22Rv1 (cell line): ENCODE measurements around the gene PRDX3.

ENCODE experiments used
- CTCF ChIP-seq: fragments of 450-650 bp; IDR thresholded peaks from 2 replicates; pipeline ENCODE4 v1.5.1; 2017; ENCODE audit warnings: mild to moderate bottlenecking
- ZFX ChIP-seq: fragments of 450-650 bp; IDR thresholded peaks from 2 replicates; pipeline ENCODE4 v1.6.1; 2017; ENCODE audit warnings: antibody characterized with exemption, borderline replicate concordance

DNA sequence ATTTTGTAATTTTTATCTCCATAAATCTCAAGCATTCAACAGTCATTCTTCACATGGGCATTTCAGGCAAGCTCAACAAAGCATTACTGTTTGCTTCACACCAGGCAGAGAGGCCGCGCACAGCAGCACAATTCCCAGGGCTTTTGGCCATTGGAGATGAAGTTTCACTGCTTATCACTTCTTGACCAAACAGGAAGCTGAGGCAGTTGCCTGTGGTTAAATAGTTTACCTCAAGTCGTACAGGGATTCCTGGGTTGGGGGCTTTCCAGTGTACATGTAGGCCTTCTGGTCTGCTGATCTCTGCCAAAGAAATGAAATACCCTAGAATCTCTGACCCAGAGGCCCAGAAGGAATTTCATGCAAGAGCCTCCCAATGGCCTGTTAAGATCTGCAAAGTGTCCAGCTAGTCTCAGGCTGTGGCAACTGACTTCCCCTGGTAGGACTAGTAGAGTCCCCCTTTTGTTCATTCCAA is 11.2 kb upstream of the PRDX3 start:
- TF ChIP-seq CTCF = no peak
- TF ChIP-seq ZFX = no peak
